PC-9 (cell line): Measurements from ENCODE around the gene LIF. TPM values are rescaled to one million over a fixed set of nuclear protein-coding genes. Genes with fewer than 3 reads are reported as not detected.

Experiments
- BruUV-seq: library from RNA; stranded (reverse); fragments of 400-500 nt; replicated peaks from 2 replicates; lab custom pipeline; 2021; lab: Mats Ljungman, UMichigan
- CTCF ChIA-PET: fragments of 300-600 bp; sonication (Branson Sonifier 250); formaldehyde crosslinking; loops from one replicate; lab custom pipeline; 2022; ENCODE audit warnings: antibody characterized with exemption; lab: Charles Lee
- POLR2A ChIA-PET: fragments of 300-600 bp; sonication (Branson Sonifier 250); formaldehyde crosslinking; loops from one replicate; lab custom pipeline; 2022; ENCODE audit warnings: antibody characterized with exemption; ENCODE audit not compliant: unreplicated experiment; lab: Charles Lee
- DNase-seq, 2 experiments: peaks; one replicate each; pipeline versions ENCODE4 v3.0.0 to v3.0.0-alpha.2; 2015 to 2022; ENCODE audit warnings: mixed read lengths in 1 of 2
- H2AFZ ChIP-seq: fragments of 200-600 bp; sonication (generic); 2 replicates; pipeline ENCODE4 v1.8.1; 2017; ENCODE audit warnings: antibody characterized with exemption
- H3F3A ChIP-seq: fragments of 200-600 bp; sonication (generic); 2 replicates; pipeline ENCODE4 v1.8.1; 2017; ENCODE audit warnings: antibody characterized with exemption, mild to moderate bottlenecking, low read depth; ENCODE audit not compliant: insufficient read depth
- H3K27ac ChIP-seq: fragments of 200-600 bp; sonication (generic); 2 replicates; pipeline ENCODE4 v1.6.1; 2016; ENCODE audit warnings: mixed run types
- H3K27me3 ChIP-seq: fragments of 200-600 bp; sonication (generic); 2 replicates; pipeline ENCODE4 v1.6.1; 2016; ENCODE audit warnings: low read depth, mixed run types; ENCODE audit not compliant: insufficient read depth
- H3K36me3 ChIP-seq: fragments of 200-600 bp; sonication (generic); 2 replicates; pipeline ENCODE4 v1.6.1; 2016; ENCODE audit warnings: low read depth, mixed run types
- H3K4me1 ChIP-seq: fragments of 200-600 bp; sonication (generic); replicated peaks from 2 replicates; pipeline ENCODE4 v1.6.1; 2016; ENCODE audit warnings: mixed run types; ENCODE audit not compliant: insufficient read depth
- H3K4me2 ChIP-seq: fragments of 200-600 bp; sonication (generic); 2 replicates; pipeline ENCODE4 v1.6.1; 2017; ENCODE audit warnings: mixed run types
- H3K4me3 ChIP-seq: fragments of 200-600 bp; sonication (generic); 2 replicates; pipeline ENCODE4 v1.6.1; 2016; ENCODE audit warnings: mixed run types
- H3K79me2 ChIP-seq: fragments of 200-600 bp; sonication (generic); 2 replicates; pipeline ENCODE4 v1.6.1; 2017; ENCODE audit warnings: low read depth, mixed run types
- H3K9me2 ChIP-seq: fragments of 200-600 bp; sonication (generic); 2 replicates; pipeline ENCODE4 v1.8.1; 2017; ENCODE audit warnings: mild to moderate bottlenecking; ENCODE audit not compliant: insufficient read depth
- H3K9me3 ChIP-seq: fragments of 200-600 bp; sonication (generic); 2 replicates; pipeline ENCODE4 v1.8.1; 2016; ENCODE audit warnings: low read depth; ENCODE audit not compliant: insufficient read depth
- H4K20me1 ChIP-seq: fragments of 200-600 bp; sonication (generic); 2 replicates; pipeline ENCODE4 v1.8.1; 2017; ENCODE audit not compliant: insufficient read depth
- EZH2 ChIP-seq: fragments of 200-600 bp; sonication (generic); IDR thresholded peaks from 2 replicates; pipeline ENCODE4 v1.8.0; 2017; ENCODE audit warnings: antibody characterized with exemption, low read depth
- intact Hi-C: fragments of 100-400 bp; cut with micrococcal nuclease; formaldehyde crosslinking; loops from one replicate; pipeline ENCODE4 v1.10.0; 2022; ENCODE audit not compliant: unreplicated experiment
- total RNA-seq: library from RNA; stranded (reverse); gene quantifications from 2 replicates; pipeline ENCODE4 v1.2.3, GENCODE V29; 2021
- TF ChIP-seq, protein P1 (sequence below): fragments of 200-600 bp; sonication (generic); conservative IDR thresholded peaks from 2 replicates; pipeline ENCODE4 v1.6.1; 2017; ENCODE audit warnings: mixed run types, antibody characterized with exemption, mild to moderate bottlenecking, moderate library complexity

The LIF gene
- total RNA-seq, 1 experiment from 2014 or later, result 17.4 TPM

DNA sequence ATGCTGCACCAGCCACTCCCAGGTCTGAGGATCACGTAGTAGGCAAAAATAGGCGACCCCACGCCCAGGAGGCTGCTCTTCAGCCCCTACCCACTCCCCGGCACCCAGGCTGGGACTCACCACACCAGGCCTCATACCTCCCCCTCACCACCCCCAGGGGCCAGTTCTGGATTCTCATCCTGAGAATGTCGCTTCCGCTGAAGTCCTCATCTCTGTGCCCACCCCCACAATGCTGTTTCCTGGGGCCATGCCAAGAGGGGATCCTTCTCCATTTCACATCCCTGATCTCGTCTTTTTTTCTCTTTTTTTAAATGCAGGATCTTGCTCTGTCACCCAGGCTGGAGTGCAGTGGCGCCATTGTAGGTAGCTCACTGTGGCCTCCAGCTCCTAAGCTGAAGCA lies 21.8 kb upstream of the LIF start:
- no peaks in the 10 kb centered on the region for H3K9me2 ChIP-seq
- ChIA-PET CTCF (interaction anchor here (0.6 kb wide), 1 partner anchor 163 kb away, joined by 3 read pairs; no protein-coding TSS in a partner anchor), POLR2A (no interaction called here)
- no peak for DNase-seq
- H2AFZ ChIP-seq, result no peak overlapping the region
- H3K27me3 ChIP-seq, result no peaks in the 10 kb centered on the region
- H3K27ac ChIP-seq, result no peak overlapping the region
- H3K4me2 ChIP-seq, result no peak overlapping the region
- no peak overlapping the region for H3K4me3 ChIP-seq
- no peak for TF ChIP-seq EZH2
- TF ChIP-seq, protein P1, sequence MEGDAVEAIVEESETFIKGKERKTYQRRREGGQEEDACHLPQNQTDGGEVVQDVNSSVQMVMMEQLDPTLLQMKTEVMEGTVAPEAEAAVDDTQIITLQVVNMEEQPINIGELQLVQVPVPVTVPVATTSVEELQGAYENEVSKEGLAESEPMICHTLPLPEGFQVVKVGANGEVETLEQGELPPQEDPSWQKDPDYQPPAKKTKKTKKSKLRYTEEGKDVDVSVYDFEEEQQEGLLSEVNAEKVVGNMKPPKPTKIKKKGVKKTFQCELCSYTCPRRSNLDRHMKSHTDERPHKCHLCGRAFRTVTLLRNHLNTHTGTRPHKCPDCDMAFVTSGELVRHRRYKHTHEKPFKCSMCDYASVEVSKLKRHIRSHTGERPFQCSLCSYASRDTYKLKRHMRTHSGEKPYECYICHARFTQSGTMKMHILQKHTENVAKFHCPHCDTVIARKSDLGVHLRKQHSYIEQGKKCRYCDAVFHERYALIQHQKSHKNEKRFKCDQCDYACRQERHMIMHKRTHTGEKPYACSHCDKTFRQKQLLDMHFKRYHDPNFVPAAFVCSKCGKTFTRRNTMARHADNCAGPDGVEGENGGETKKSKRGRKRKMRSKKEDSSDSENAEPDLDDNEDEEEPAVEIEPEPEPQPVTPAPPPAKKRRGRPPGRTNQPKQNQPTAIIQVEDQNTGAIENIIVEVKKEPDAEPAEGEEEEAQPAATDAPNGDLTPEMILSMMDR, result no peak
- no peaks in the 10 kb centered on the region for H3K36me3 ChIP-seq
- 0 out of 2 replicates have a peak, but pooled peaks cover 6% of the 10 kb centered on the region for H3F3A ChIP-seq
- no peaks in the 10 kb centered on the region for H3K79me2 ChIP-seq
- BruUV-seq, result no TSS peak
- H4K20me1 ChIP-seq, result no peaks in the 10 kb centered on the region
- H3K4me1 ChIP-seq, result peaks cover 2% of the 10 kb centered on the region
- intact Hi-C loops, result loop anchor here (10.0 kb wide), 1 partner anchor 336 kb away; the partner anchor contains the start of gene TCN2
- H3K9me3 ChIP-seq, result no peaks in the 10 kb centered on the region

DNA sequence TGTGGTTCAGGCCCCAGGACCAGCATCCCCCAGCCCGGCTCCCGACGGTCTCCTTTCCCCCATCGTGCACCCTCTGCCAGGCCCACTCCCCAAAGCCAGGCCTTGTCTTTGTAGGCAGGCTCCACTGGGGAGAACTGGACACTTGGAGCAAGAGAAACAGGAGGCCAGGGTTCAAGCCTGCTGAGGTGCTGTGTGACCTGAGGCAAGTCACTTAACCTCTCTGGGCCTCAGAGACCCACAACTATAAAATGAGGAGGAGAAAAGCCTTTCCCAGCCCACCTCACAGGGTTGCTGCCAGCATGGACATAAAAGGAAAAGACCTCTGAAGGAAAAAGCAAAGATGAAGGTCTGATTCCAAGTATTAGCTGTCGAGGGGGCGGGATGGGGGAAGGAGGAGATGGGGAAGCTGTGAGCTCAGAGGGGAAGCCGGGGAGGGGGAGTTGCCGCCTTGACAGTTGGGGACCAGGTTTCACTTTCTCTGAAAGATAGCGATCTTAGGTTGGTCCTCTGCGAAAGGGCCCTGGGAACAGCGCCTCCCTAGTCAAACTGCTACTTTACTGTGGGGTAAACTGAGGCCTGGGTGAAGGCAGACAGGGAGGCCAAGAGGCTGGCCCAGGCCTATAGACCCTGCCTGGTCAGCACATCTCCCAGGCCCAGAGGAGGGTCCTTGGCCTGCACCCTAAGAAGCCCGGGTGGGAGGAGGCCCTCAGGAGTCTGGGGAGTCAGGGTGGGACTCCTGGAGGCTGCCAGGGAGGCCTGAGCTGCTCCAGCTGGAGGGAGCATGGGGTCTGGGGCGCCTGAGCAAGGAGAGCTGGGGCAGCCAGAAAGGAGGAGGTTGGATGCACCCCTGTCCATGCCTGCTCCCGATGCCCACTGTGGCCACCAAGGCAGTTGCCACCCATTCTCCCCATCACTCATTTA lies 21.1 kb upstream of the LIF start:
- no peak for TF ChIP-seq EZH2
- TF ChIP-seq, protein P1, result no peak
- H3K27ac ChIP-seq, result no peak overlapping the region
- no peak overlapping the region for H3K4me3 ChIP-seq
- ChIA-PET POLR2A (no interaction called here), CTCF (no interaction called here)
- H3K36me3 ChIP-seq, result no peaks in the 10 kb centered on the region
- DNase-seq, result no peak
- no peaks in the 10 kb centered on the region for H3K27me3 ChIP-seq
- H3K9me2 ChIP-seq, result no peaks in the 10 kb centered on the region
- H3F3A ChIP-seq, result 0 out of 2 replicates have a peak, but pooled peaks cover 6% of the 10 kb centered on the region
- no peaks in the 10 kb centered on the region for H3K79me2 ChIP-seq
- peaks cover 9% of the 10 kb centered on the region for H3K4me1 ChIP-seq
- BruUV-seq, result no TSS peak
- no peak overlapping the region for H3K4me2 ChIP-seq
- no peak overlapping the region for H2AFZ ChIP-seq
- intact Hi-C loops, result loop anchor here (10.0 kb wide), 1 partner anchor 337 kb away; the partner anchor contains the start of gene TCN2
- H3K9me3 ChIP-seq, result no peaks in the 10 kb centered on the region
- H4K20me1 ChIP-seq, result no peaks in the 10 kb centered on the region

DNA sequence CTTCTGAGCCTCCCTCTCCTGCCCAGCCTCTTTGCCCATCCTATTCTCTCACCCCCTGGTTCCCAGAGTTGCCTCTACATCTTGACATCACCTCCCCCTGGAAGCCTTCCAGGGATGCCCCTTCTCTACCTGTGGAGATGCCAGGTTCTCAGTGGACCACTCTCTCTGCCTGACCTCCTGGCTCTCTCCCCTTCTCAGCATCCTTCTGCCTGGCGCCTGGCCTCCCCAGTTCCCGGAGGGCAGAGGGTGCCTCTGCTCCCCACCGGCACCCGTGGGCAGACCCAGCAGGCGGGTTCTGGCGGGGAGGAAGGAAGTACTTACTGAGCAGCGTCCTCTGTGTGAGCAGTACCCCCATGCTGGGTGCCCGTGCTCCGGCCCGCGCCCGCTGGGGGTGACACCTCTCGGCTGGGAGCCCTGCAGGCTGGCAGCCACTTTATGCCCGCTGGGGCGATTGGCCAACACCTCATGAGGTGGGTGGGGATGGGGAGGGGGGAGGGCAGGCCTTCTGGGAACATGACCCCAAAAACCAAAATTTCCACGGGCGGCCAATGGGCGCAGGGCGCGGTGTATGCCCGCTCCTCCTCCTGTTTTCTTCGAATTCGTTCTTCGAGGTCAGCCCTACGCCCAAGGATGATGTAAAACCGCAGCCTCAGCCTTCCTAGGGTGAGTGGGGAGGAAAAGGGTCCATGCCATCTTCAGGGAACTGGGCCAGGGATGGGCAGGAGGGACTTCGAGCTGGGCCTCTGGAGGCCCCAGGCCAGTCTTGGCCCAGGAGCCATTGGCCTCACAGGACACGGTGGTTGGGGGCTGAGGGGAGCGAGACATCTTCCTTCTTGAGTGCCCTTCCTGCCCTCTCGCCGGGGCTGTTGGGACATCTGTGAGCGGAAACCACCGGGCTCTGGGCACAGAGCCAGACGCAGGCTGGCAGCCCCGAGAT lies 20.2 kb upstream of the LIF start, which contains the start of gene OSM:
TSS of gene OSM (minus strand) at position 407 of the 937 bp plus-strand sequence. CDS start at position 355, 52 bp downstream.
- ChIA-PET POLR2A (no interaction called here), CTCF (no interaction called here)
- Histone ChIP-seq H3K27ac (no peak within 1 kb of the TSS), H2AFZ (no peak within 1 kb of the TSS), H3K27me3 (no peaks in the 10 kb centered on the region), H3K36me3 (no peaks in the 10 kb centered on the region), H4K20me1 (no peaks in the 10 kb centered on the region), H3F3A (peaks cover 15% of the 10 kb centered on the region; the same call in 1 of the 2 replicates), H3K4me2 (no peak within 1 kb of the TSS), H3K4me3 (no peak within 1 kb of the TSS), H3K79me2 (no peaks in the 10 kb centered on the region), H3K9me3 (no peaks in the 10 kb centered on the region), H3K9me2 (no peaks in the 10 kb centered on the region), H3K4me1 (peaks cover 18% of the 10 kb centered on the region)
- no TSS peak for BruUV-seq
- TF ChIP-seq EZH2, result no peak
- TF ChIP-seq, protein P1, result no peak
- no peak for DNase-seq
- intact Hi-C loops, result loop anchor here (10.0 kb wide), 1 partner anchor 338 kb away; the partner anchor contains the start of gene TCN2
